ENCODE data around the gene DIS3L2. TPM values are rescaled to one million over a fixed set of nuclear protein-coding genes. Genes with fewer than 3 reads are reported as not detected.

Gene DIS3L2
- total and polyA plus RNA-seq, 2 of the 8 experiments (the other 6 are each of a cell fraction or from before 2014, with no cell fraction given) = 11.5 to 21.6 TPM

DNA sequence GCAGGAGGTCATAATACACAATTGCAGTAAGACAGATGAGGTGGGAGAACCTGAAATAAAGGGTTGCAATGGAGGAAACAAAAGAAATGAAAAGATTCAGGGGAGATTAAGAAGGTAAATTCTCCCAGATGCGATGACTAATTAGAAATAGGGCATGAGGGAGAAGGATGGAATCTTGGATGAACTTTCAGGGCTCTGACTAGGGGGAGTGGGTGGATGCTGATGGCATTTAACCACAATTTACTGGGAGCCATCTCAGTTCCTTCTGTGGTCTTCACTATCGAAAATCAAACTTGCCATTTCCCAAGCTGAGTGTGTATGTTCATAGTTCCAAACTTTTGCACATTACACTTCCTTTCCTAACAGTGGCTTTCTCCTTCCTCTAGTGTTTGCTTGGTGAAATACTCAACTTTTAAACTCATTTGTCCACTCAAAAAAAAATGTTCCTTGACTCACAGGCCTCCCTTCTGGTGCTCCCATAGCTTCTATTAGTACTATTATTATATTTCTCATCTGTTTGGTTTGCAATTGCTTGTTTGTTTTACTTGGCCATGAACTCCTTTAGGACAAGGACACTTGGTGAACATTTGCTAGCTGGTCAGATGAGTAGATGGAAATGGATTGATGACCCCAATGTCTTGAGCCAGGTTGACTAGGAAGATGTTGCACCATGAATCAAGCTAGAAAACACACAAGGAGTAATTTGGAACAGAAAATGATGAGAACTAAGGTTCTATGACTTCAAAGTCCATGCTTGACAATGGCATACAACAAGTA, 178.5 kb downstream of the DIS3L2 start:
- POLR2A ChIA-PET (ENCODE audit: partially characterized antibody) = interaction anchor here (0.6 to 1.4 kb wide), 2 partner anchors 78 to 174 kb away, joined by 3 read pairs; no protein-coding TSS in a partner anchor
- DNase-seq (ENCODE audit: low read depth in 1 of 2, low spot score in 2 of 2) = no peak
- TF ChIP-seq TCF12 (IDR thresholded peaks at IDR 0.05; ENCODE audit: low read depth, low read length) = no peak
- TF ChIP-seq HDAC6 (IDR thresholded peaks at IDR 0.05; ENCODE audit: low read depth, low read length) = no peak
- no peak for TF ChIP-seq SUZ12 (IDR thresholded peaks at IDR 0.05; ENCODE audit: low read length)
- no peak for TF ChIP-seq YY1 (IDR thresholded peaks at IDR 0.05; ENCODE audit: low read depth, low read length)
- no peak for TF ChIP-seq CTBP2 (IDR thresholded peaks at IDR 0.05; ENCODE audit: borderline replicate concordance, insufficient read depth, insufficient read length, low read length)
- TF ChIP-seq, protein P1, sequence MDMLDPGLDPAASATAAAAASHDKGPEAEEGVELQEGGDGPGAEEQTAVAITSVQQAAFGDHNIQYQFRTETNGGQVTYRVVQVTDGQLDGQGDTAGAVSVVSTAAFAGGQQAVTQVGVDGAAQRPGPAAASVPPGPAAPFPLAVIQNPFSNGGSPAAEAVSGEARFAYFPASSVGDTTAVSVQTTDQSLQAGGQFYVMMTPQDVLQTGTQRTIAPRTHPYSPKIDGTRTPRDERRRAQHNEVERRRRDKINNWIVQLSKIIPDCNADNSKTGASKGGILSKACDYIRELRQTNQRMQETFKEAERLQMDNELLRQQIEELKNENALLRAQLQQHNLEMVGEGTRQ (IDR thresholded peaks at IDR 0.05; ENCODE audit: low read length) = no peak
- TF ChIP-seq, protein P2, sequence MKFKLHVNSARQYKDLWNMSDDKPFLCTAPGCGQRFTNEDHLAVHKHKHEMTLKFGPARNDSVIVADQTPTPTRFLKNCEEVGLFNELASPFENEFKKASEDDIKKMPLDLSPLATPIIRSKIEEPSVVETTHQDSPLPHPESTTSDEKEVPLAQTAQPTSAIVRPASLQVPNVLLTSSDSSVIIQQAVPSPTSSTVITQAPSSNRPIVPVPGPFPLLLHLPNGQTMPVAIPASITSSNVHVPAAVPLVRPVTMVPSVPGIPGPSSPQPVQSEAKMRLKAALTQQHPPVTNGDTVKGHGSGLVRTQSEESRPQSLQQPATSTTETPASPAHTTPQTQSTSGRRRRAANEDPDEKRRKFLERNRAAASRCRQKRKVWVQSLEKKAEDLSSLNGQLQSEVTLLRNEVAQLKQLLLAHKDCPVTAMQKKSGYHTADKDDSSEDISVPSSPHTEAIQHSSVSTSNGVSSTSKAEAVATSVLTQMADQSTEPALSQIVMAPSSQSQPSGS (IDR thresholded peaks at IDR 0.05; ENCODE audit: low read length) = no peak
- TF ChIP-seq EP300 (IDR thresholded peaks at IDR 0.05; ENCODE audit: borderline replicate concordance in 1 of 2, low read depth in 2 of 2, low read length in 2 of 2) = no peak
- no peak for TF ChIP-seq POU5F1 (IDR thresholded peaks at IDR 0.05; ENCODE audit: low read depth, low read length)
- TF ChIP-seq CREB1 (IDR thresholded peaks at IDR 0.05) = no peak

More for the DNA sequence above, 178.5 kb downstream of the DIS3L2 start:
- no peak overlapping the region for H2BK20ac ChIP-seq (ENCODE audit: low read length)
- no peak overlapping the region for H2BK5ac ChIP-seq (ENCODE audit: low read depth, low read length)
- H3K79me1 ChIP-seq (ENCODE audit: low read depth, low read length) = no peaks in the 10 kb centered on the region
- H2BK120ac ChIP-seq (replicated peaks; ENCODE audit: low read depth, low read length) = no peak overlapping the region
- H3K18ac ChIP-seq (ENCODE audit: extremely low read depth, low read length) = no peak overlapping the region
- H3K4me2 ChIP-seq (ENCODE audit: insufficient read depth in 1 of 2, low read depth in 2 of 2, low read length in 2 of 2) = no peak overlapping the region
- no peak overlapping the region for H4K8ac ChIP-seq (ENCODE audit: extremely low read depth, insufficient read depth, low read length)
- no peak overlapping the region for H3K56ac ChIP-seq (replicated peaks; ENCODE audit: insufficient read length, low read depth, low read length)
- H3K4me3 ChIP-seq (ENCODE audit: extremely low read depth in 1 of 4, insufficient read depth in 2 of 4, low read depth in 3 of 4, low read length in 4 of 4) = no peak overlapping the region
- no peaks in the 10 kb centered on the region for H3K4me1 ChIP-seq (replicated peaks in 1 of 4; ENCODE audit: control insufficient read depth in 3 of 4, insufficient read depth in 4 of 4, low read length in 3 of 4)
- no peak overlapping the region for H2AFZ ChIP-seq (ENCODE audit: low read length)
- no peak overlapping the region for H3K27ac ChIP-seq (ENCODE audit: low read depth, low read length)
- no peaks in the 10 kb centered on the region for H4K20me1 ChIP-seq (replicated peaks in 1 of 2; ENCODE audit: control insufficient read depth in 1 of 2, insufficient read depth in 2 of 2, low read length in 2 of 2)
- no peak overlapping the region for H2BK12ac ChIP-seq (ENCODE audit: low read depth, low read length)
- no peak for FAIRE-seq
- no peak overlapping the region for H2BK15ac ChIP-seq (ENCODE audit: low read length)
- no peaks in the 10 kb centered on the region for H3K79me2 ChIP-seq (ENCODE audit: control insufficient read depth in 1 of 2, insufficient read depth in 2 of 2, low read length in 2 of 2)
- no peaks in the 10 kb centered on the region for H3K23me2 ChIP-seq (ENCODE audit: low read depth, low read length)
- H3K27me3 ChIP-seq (replicated peaks in 1 of 4; ENCODE audit: control insufficient read depth in 3 of 4, extremely low read depth in 1 of 4, insufficient read depth in 3 of 4, low read length in 3 of 4) = no peaks in the 10 kb centered on the region
- H3K36me3 ChIP-seq (ENCODE audit: control insufficient read depth in 2 of 4, insufficient read depth in 4 of 4, low read length in 3 of 4) = no peaks in the 10 kb centered on the region
- 92% methylated on average over 2 of the region's 2 CpGs; no CpG with 5 or more reads in 1 of the 2 experiments for WGBS, 2 experiments (ENCODE audit: extremely low coverage in 1 of 2, insufficient coverage in 1 of 2, insufficient read length in 1 of 2, insufficient replicate concordance in 2 of 2, low coverage in 1 of 2, low lambda C conversion rate in 2 of 2, missing lambda C conversion rate in 1 of 2)
- CTCF ChIA-PET (ENCODE audit: partially characterized antibody) = interaction anchor here (0.6 to 6.7 kb wide), 16 partner anchors 13 to 1289 kb away, joined by 3 to 62 read pairs (median 8); partner anchors contain the start of gene NPPC
- no peak overlapping the region for H4K91ac ChIP-seq (replicated peaks; ENCODE audit: insufficient read length, low read length)
- H3K9me3 ChIP-seq (ENCODE audit: insufficient read depth in 2 of 2, low read depth in 1 of 2, low read length in 1 of 2) = no peaks in the 10 kb centered on the region
- H4K5ac ChIP-seq (ENCODE audit: insufficient read length, low read depth, low read length) = no peak overlapping the region
- no peak overlapping the region for H2AK5ac ChIP-seq (ENCODE audit: low read depth, low read length)
- no peak overlapping the region for H3K4ac ChIP-seq (replicated peaks; ENCODE audit: insufficient read length, low read depth, low read length)
- no peak overlapping the region for H3K23ac ChIP-seq (ENCODE audit: insufficient read length)
- H3K14ac ChIP-seq (ENCODE audit: insufficient read length) = no peak overlapping the region
- H3K9ac ChIP-seq (replicated peaks in 1 of 4; ENCODE audit: extremely low read depth in 1 of 4, low read depth in 3 of 4, low read length in 3 of 4) = no peak overlapping the region

Measured in H1 (cell line).